Body of pancreas (tissue), 4 donors: Measurements from ENCODE around the gene DUSP23. TPM values are rescaled to one million over a fixed set of nuclear protein-coding genes. Genes with fewer than 3 reads are reported as not detected.

Source experiments
- ATAC-seq: fragments of 150-250 bp; one replicate; pipeline ENCODE4 v1.9.1; 2016
- DNase-seq, 4 donors: peaks; one replicate each; pipeline ENCODE4 v3.0.0-alpha.2; 2019
- H3K27ac ChIP-seq, 4 donors: fragments of 200-600 bp; sonication (generic); 1 replicate in 3 of 4; 2 replicates in 1 of 4; pipeline versions ENCODE4 v1.5.1 to v1.6.1; 2016 to 2019; ENCODE audit warnings: mild to moderate bottlenecking in 1 of 4, mixed read lengths in 1 of 4, moderate library complexity in 1 of 4
- H3K27me3 ChIP-seq, 2 donors: fragments of 200-600 bp; sonication (generic); one replicate each; pipeline ENCODE4 v1.6.0; 2016; ENCODE audit warnings: mild to moderate bottlenecking in 1 of 2
- H3K36me3 ChIP-seq, 2 donors: fragments of 200-600 bp; sonication (generic); replicated peaks in 1 of 2; 2 replicates each; pipeline ENCODE4 v1.5.1; 2016; ENCODE audit warnings: low read depth in 2 of 2; ENCODE audit not compliant: insufficient read depth in 1 of 2
- H3K4me1 ChIP-seq: fragments of 200-600 bp; sonication (generic); one replicate; pipeline ENCODE4 v1.6.0; 2016
- H3K4me3 ChIP-seq, 2 donors: fragments of 200-600 bp; sonication (generic); 1 replicate in 1 of 2; 2 replicates in 1 of 2; pipeline ENCODE4 v1.5.1; 2016 to 2019
- H3K9me3 ChIP-seq, 3 donors: fragments of 200-600 bp; sonication (generic); 1 replicate in 2 of 3; 2 replicates in 1 of 3; pipeline ENCODE4 v1.5.1; 2016
- POLR2A ChIP-seq, 3 donors: fragments of 450-650 bp; IDR thresholded peaks; one replicate each; pipeline ENCODE4 v1.6.1; 2016; ENCODE audit warnings: antibody characterized with exemption in 3 of 3, mild to moderate bottlenecking in 2 of 3
- WGBS, 2 donors: methylation state at CpG; one replicate each; pipeline ENCODE4 v1.1.5; 2017; 5-methylcytosine and 5-hydroxymethylcytosine counted together
- intact Hi-C: fragments of 100-400 bp; cut with DNase I; formaldehyde crosslinking; loops from one replicate; pipeline ENCODE4 v1.15.1; 2023
- total RNA-seq, 2 donors: library from RNA; depleted of rRNA; stranded (reverse); fragments of >200 nt; gene quantifications; one replicate each; pipeline ENCODE4 v1.1.0, GENCODE V29; 2016
- TF ChIP-seq, protein P1 (sequence below), 7 experiments: fragments of 450-650 bp in 4 of 7; fragments of 200-600 bp in 3 of 7; sonication (generic) in 3 of 7; IDR thresholded peaks; one replicate each; pipeline ENCODE4 v1.5.1; 2016 to 2019; ENCODE audit warnings: antibody characterized with exemption in 7 of 7

DUSP23 gene
- total RNA-seq, 2 donors from 2014 or later, result 60.6 to 91.1 TPM

DNA sequence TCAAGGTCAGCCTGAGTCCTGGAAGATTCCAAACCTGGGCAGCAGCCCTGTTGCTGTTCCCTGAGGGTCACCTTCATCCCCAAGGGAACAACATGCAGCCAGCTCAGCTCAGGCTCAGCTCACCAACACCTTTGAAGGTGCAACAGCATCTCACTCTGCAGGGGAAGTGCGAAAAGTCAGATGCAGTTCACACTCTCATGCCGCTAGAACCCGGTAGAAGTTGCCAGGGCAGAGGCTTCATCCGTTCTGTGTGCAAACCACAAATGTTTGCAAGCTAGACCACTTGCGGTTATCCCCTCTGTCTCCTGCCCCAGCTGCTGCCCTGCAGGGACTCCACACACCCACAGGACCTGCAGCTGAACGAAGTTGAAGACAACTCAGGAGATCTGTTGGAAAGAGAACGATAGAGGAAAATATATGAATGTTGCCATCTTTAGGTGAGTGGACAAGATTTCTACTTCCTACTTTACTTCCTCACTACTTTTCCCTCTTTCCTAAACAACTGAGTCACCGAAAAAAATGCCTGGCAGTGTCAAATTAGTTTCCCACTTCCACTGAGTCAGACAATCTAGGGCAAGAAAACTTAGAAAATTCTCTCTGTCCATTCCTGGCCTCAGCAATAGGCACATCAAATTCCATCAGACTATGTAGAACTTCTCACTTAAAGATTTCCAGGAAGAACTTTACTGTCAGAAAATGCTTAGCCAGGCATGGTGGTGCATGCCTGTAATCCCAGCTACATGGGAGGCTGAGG lies 19.6 kb downstream of the DUSP23 start:
- Histone ChIP-seq H3K4me1 (peaks cover 11% of the 10 kb centered on the region), H3K9me3 (no peaks in the 10 kb centered on the region), H3K27ac (no peak overlapping the region), H3K4me3 (no peak overlapping the region), H3K36me3 (no peaks in the 10 kb centered on the region), H3K27me3 (no peaks in the 10 kb centered on the region)
- DNase-seq (no peak), ATAC-seq (no peak)
- TF ChIP-seq, protein P1, sequence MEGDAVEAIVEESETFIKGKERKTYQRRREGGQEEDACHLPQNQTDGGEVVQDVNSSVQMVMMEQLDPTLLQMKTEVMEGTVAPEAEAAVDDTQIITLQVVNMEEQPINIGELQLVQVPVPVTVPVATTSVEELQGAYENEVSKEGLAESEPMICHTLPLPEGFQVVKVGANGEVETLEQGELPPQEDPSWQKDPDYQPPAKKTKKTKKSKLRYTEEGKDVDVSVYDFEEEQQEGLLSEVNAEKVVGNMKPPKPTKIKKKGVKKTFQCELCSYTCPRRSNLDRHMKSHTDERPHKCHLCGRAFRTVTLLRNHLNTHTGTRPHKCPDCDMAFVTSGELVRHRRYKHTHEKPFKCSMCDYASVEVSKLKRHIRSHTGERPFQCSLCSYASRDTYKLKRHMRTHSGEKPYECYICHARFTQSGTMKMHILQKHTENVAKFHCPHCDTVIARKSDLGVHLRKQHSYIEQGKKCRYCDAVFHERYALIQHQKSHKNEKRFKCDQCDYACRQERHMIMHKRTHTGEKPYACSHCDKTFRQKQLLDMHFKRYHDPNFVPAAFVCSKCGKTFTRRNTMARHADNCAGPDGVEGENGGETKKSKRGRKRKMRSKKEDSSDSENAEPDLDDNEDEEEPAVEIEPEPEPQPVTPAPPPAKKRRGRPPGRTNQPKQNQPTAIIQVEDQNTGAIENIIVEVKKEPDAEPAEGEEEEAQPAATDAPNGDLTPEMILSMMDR (IDR thresholded peaks at IDR 0.05), result no peak
- TF ChIP-seq POLR2A (IDR thresholded peaks at IDR 0.05), result no peak
- 64 to 71% methylated on average over 8 of the region's 8 CpGs for WGBS, 2 donors
- intact Hi-C loops, result loop anchor here (5.0 kb wide), 1 partner anchor 92 kb away; no protein-coding TSS in a partner anchor

DNA sequence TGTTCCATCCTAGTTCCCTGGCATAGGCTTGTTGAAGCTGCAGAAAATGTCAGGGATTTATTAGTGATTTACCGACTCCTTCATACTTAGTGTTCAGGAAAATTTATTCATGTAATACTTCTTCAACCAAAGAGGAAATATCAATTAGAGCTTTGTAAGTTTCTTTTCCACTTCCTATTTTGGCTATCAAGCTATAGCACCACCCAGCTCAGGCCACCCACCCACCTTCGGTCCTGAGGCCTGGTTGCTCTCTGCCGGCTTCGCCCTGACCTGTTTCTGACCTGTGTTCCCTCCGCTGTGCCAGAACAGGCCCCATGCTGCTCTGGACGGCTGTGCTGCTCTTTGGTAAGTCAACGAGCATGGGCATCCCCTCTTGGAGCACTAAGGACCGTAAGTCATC lies 21.3 kb downstream of the DUSP23 start, which contains the start of gene FCRL6:
FCRL6 (plus strand) TSS at position 250 of the 400 bp plus-strand sequence; CDS start at position 315, 65 bp downstream.
- Histone ChIP-seq H3K4me3 (no peak within 1 kb of the TSS), H3K36me3 (no peaks in the 10 kb centered on the region), H3K27me3 (no peaks in the 10 kb centered on the region), H3K9me3 (no peaks in the 10 kb centered on the region), H3K4me1 (peaks cover 11% of the 10 kb centered on the region), H3K27ac (no peak within 1 kb of the TSS)
- intact Hi-C loops, result loop anchor here (5.0 kb wide), 1 partner anchor 90 kb away; no protein-coding TSS in a partner anchor
- ATAC-seq (no peak), DNase-seq (no peak)
- WGBS, 2 donors, result 75 to 83% methylated on average over 8 of the region's 8 CpGs
- TF ChIP-seq, protein P1 (IDR thresholded peaks at IDR 0.05), result no peak
- TF ChIP-seq POLR2A (IDR thresholded peaks at IDR 0.05), result no peak

DNA sequence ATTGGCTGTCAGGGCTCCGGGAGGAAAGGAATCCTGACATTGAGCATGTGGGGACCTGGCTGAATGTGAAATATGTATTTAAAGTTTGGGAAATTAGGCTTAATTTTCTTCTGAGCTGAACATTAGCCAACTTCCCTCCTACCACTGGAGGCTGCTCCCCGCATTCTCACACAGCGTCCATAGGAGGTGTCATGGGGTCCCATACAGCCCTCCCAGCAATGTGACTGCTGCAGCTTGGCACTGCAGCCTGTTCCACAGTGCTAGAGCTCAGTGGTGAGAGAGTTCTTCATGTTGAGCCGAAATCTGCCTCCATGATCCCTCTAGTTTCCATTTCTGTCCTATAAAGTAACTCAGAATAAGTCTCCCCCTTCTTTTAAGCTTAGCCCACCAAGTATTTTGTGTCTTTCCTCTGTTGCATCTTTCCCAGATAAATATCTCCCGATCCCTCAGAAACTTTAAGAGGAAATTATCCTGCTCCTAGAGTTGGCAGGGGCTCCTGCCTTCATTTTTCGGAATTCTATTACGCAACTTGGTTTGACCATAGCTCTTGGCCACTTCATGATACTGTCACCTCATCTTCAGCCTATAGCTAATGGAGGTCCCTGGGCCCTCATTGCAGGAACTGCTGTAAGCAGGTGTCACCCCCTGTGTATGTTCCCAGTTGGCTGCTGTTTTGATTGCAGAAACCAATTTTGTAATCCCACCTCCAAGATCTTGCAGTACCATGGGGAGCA lies 23.4 kb downstream of the DUSP23 start:
- WGBS, 2 donors, result 77 to 86% methylated on average over 7 of the region's 7 CpGs
- DNase-seq, result no peak
- no peak overlapping the region for H3K27ac ChIP-seq
- H3K36me3 ChIP-seq, result no peaks in the 10 kb centered on the region
- intact Hi-C loops, result loop anchor here (5.0 kb wide), 1 partner anchor 88 kb away; no protein-coding TSS in a partner anchor
- no peak for TF ChIP-seq POLR2A (IDR thresholded peaks at IDR 0.05)
- TF ChIP-seq, protein P1 (IDR thresholded peaks at IDR 0.05), result no peak
- no peak overlapping the region for H3K4me3 ChIP-seq
- H3K9me3 ChIP-seq, result no peaks in the 10 kb centered on the region
- no peaks in the 10 kb centered on the region for H3K27me3 ChIP-seq
- ATAC-seq, result no peak
- H3K4me1 ChIP-seq, result peaks cover 11% of the 10 kb centered on the region

DNA sequence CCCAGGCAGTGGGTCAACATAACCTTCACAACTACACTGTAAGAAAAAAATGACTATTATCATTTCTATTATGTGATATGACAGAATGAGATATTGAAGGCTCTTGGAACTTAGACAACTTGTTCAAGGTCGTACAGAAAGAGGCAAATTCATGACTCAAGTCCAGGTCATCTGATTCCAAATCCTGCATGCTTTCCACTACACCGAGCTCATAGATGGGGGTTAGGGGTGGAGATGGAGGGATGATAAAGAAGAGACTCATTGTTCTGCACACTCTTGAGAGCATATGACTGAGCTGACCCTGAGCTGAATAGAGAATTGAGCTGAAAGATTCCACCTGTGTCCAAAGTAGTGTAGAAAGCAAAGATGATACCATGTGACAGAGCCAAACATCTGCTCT lies 24.2 kb downstream of the DUSP23 start:
- no peak overlapping the region for H3K4me3 ChIP-seq
- no peaks in the 10 kb centered on the region for H3K36me3 ChIP-seq
- 7 to 18% methylated on average over 2 of the region's 2 CpGs for WGBS, 2 donors
- H3K27ac ChIP-seq, result no peak overlapping the region
- ATAC-seq, result peak; percentile 27
- no peak for DNase-seq
- no peak for TF ChIP-seq POLR2A (IDR thresholded peaks at IDR 0.05)
- TF ChIP-seq, protein P1 (IDR thresholded peaks at IDR 0.05), result no peak
- H3K4me1 ChIP-seq, result peaks cover 11% of the 10 kb centered on the region
- no peaks in the 10 kb centered on the region for H3K27me3 ChIP-seq
- intact Hi-C loops, result loop anchor here (5.0 kb wide), 1 partner anchor 87 kb away; no protein-coding TSS in a partner anchor
- no peaks in the 10 kb centered on the region for H3K9me3 ChIP-seq
